Stimulated activated CD8-positive, alpha-beta memory T cell treated with anti-CD3 and anti-CD28 coated beads, Interleukin-7, amount 100 ng/mL, for 4 hours (primary cell): Measurements from ENCODE around the gene JUP.

Experiments used
- DNase-seq, 2 donors: peaks; one replicate each; pipeline ENCODE4 v3.0.0-alpha.2; 2020; ENCODE audit warnings: low read depth in 2 of 2

JUP gene

DNA sequence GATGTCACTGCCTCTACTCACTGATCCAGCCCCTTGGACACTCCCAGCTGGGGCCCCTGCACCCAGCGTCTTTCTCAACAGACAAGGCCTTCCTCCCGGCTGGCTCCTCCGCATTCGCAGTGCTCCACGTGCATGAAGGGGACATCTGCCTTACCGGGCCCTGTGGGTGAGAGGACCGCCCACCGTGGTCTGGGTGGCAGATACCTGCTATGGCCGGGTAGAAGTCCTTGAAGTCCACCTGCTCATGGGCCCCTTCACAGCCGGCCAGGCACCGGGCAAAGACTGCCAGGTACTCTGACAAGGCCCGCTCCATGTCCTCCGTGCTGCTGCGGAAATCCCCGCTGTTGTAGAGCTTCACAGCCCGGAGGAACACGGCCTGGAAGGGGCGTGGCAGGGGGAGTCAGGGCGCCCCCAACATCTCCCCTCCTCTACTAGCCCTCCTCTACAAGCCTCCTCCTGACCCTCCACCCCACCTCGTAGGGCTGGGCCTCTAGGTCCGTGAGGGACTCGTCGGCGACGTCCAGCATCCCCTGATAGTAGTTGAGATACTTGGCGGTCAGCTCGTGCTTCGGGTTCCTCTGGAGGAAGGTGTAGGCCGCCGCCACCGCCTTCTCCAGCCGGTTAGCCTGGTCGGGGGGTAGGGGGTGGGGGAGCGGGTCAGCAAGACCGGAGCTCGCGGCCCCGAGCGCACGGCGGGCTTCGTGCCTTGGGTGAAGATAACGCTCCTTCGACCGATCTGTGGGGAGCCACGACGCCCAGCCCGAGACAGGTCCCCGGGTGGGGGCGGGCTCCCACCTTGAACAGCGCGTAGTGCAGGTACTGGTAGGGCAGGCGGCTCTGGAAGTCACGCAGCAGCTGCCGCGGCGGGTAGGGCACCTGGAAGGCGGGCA is 24.4 kb upstream of the JUP start:
- no peak for DNase-seq

DNA sequence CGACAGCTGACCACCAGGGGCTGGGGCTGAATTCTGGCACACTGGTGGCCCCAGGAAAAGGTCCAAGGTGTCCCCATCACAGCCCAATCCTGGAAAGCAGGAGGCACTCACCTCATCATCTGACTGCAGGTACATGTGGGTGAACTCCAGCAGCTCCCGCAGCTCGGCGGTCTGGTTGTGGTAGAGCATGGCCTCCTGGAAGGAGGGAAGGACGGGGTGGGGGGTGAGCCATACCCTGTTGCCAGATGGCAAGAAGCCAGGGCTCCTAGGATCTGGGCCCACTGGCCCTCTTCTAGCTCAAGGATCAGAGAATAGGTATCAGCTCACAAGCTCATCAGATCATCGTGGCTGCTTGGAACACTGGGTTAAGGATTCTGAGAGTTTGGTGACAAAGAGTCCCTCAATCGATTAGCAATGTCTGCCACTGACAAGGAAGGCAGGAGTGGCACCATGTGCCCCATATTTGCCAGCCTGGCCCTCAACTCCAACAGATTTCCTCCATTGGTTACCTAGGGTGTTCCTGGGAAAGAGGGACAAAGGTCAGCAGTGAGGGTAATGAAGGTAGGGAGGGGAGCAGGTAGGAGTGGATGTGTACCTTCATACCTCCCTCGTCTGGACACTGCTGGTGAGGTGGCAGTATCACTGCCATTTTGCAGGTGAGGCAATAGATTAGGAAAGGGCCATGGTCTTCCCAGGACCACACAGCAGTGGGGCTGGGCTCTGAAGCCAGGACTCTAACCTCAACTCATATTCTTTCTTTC is 20.4 kb upstream of the JUP start:
- no peak for DNase-seq

DNA sequence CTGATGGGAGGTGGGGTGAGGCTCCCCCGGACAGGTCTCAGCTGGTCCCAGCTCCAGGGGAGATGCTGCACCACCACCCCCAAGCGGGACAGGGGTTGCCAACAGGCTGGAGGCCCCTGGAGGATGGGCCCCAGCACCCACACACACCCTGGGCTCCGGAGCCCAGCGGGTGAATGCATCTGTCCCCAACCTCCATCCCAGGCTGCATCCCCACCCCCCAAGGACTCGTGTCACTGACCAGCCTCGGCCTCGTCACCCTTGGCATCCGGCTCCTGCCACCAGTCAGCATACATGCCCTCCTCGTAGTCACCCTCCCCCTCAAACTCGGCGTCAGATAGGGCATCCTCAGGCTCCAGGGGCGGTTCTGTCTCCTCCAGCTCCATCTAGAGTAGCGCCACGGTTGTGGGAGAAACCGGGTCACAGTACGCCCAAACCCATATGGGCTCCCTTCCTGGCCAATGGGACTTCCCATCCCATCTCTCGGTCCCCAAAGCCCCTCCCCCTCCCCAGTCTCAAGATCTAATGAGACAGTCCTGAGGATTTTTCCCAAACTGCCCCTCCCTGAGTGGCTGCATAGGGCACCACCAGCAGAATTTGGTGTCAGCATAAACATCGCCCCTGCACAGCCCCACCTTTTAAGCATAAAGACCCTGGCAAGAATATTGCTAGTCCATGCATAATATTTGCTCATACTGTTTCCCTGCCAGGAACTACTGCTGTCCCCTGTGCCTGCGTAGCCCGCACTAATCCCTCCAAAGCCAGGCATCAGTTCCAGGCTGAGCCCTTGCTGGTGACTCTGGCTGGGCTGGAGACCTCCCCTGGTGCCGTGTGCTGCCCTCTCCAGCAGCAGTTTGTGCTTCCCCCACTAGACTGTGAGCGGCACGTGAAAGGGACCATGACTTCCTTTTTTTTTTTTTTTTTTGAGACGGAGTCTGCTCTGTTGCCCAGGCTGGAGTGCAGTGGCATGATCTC is 16.8 kb upstream of the JUP start:
- no peak for DNase-seq

DNA sequence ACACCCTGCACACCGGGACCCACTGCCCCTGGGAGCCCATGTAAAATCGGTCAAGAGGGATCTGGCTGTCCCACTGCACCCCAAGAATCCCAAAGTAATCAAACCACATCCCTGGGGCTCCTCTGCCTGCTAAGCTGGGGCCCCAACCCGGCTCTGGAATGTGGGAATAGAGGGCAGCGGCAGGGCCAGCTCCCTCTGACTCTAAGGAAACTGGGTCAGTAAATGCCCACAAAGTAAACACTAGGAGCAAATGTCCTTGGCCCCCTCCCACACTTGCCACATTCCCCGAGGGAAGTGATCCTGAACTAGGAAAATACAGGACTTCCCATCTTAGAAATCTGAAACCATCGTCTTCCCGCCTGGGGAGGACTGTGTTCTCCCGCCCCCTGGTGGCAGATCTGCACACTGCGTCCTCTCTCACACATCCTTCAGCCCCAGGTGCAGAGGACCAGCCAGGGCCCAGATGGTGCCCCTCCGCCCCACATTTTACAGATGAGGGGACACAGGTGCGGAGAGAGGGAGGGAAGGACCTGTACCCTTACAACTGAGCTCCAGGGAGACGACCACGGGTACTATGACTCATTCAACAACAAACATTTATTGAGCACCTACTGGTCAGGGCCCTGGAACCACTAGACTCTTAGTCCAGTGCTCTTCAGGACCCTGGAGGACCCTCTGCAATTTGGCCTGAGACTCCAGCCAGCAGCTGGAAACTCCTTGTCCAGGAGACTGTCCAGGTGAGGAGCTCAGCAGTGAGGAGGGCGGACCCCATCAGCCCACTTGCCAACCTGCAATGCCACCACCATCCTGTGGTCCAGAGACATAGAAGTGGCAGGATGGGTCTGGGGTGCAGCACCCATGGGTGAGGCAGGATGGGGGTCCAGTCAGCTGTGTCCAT is 15.1 kb upstream of the JUP start:
- peak; percentile 48 to 52 for DNase-seq

DNA sequence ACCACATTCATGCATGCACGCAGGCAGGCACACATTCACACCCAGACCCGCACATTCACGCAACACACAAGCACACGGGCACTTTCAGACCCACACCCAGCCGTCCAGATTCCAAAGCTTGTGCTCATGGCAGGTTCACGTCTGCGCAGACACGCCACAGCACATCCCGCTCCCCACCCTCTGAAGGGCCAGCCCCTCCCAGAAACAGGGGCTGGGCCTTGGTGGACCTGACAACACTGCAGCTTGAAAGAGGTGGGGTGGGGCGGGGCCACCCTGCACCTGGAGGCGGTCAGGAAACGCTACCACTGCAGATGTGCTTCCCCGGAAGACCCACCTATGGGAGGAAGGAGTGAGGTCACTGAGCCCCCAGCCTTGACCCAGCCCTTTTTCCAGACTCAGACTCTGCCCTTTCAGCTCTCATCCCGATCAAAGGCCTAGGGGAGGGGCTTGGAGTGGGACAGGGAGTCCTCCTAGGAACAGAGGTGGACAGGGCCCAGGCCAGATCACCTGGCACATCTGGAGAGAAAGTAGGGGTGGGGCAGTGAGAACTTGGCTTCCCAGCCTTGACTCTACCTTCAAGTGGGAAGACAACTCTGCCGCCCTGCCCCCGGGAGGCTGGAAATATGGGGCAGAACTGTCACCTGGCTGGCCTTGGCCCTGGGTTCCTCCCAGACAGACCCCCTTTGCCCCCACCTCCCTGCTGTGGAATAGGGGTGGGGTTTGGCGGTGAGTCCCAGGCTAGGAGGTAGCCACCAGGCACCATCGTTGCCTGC is 14.3 kb upstream of the JUP start:
- DNase-seq = no peak

DNA sequence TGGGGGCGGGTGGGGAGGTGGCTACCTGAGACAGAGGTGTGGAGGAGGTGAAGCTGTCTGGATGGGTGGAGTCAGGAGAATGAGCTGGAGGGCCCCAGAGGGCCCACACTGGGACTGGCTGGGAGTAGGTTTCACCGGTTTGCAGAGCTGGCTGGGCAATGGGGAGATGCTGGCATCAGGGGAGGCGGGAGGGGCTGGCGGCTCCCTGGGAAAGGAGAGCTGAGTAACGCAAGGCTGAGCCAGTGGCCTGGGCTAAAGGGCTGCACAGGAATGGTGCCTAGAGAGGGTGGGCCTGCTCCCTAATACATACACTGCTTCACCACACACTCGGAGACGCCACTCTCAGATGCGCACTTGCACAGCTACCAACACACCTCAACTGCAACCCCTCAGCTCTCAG is 12.9 kb upstream of the JUP start:
- no peak for DNase-seq

DNA sequence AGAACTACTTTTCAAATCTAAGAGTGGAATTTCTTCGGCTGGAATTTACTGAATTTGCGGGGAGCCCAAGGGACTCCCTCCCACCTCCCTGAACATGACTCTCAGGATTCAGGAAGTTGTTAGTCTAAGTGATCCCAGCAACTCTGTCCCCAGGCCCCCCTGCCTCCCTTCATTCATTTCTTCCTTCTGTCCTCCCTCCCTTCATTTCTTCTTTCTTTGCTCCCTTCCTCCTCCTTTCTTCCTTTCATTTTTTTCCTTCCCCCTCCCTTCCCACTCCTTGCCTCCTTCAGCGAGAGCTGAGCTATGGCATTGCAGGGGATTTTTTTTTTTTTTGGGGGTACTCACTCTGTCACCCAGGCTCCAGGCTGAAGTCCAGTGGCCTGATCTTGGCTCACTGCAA is 10.9 kb upstream of the JUP start:
- DNase-seq = no peak

DNA sequence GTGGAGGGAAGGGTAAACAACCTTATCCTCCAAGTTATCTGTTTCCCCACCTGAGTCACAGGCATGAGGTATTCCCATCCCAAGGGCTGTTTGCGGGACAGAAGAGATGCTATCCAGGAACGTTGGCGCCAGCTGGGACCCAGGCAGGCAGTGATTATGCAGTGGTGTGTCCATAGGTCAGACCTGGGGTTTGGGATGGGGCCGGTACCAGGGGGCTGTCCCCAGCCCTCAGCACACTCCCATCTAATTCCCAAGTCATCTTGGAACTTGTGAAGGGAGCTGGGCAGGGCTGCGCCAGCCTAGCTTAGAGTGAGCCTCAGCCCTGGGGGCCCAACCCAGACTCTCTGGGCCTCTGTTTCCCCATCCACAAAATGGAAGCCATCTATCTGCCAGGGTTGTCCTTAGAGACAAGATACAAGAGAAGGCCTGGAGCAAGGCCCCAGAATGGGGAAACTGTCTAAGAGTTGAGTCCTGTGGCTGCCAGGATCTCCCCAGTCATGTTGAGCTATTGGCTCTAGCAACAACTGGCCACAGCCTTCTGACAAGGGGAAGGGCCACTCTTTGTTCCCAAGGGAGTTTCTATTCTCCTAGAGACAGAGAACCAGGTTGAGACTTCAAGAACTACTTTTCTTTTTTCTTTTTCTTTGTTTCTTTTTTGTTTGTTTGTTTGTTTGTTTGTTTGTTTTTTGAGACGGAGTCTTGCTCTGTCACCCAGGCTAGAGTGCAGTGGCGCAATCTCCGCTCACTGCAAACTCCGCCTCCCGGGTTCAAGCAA is 9.8 kb upstream of the JUP start:
- DNase-seq = no peak

DNA sequence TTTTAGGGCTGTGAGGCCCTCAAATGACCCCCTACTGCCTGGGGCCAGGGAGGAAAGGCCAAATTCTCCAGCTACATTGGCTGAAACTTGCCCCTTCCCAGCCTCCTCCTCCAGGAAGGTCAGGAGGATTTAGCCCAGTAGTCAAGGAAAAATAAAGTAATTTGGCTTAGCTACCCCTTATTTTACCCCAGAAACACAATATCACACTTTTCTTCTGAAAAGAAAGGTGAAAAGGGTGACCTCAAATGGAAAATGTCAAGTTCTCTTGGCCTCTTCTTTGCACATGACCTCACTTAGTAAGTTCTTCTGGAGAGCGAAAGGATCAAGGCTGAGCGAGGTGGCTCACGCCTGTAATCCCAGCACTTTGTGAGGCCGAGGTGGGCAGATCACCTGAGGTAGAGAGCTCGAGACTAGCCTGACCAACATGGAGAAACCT is 8.0 kb upstream of the JUP start:
- no peak for DNase-seq

DNA sequence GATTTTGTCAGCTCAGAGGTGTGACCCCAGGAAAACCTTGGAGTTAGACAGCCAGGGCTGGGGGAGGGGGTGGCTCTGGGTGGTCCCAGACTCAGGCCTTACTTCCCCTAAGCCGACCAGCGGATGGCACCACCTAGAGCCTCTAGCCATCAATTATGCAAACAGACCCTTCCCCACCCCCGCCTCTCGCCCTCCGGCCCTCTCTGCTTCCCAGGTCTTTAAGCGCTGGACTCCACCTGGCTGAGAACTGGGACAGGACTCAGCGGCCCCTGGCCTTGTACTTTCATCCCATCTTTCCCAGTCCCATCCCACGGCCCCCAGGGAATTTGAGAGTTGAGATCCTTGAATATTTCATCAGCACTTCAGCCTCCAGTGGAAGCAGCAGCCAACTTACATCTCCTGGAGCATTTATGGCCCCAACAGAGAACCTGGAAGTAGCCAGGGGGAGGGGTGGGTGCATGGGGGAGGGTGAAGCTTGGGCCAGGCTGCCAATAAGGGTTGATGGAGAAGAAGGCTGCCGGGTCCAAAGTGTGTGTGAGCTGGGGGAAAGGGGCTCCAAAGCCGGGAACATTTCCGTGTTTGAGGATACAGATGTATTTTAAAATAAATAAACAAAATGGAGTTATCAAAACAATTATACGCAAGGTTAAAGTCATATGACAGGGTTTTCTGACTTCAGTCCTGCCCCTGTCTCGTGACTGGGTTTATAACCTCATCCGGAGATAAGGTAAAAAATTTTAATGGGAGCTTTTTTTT is 7.5 kb upstream of the JUP start:
- DNase-seq = no peak

DNA sequence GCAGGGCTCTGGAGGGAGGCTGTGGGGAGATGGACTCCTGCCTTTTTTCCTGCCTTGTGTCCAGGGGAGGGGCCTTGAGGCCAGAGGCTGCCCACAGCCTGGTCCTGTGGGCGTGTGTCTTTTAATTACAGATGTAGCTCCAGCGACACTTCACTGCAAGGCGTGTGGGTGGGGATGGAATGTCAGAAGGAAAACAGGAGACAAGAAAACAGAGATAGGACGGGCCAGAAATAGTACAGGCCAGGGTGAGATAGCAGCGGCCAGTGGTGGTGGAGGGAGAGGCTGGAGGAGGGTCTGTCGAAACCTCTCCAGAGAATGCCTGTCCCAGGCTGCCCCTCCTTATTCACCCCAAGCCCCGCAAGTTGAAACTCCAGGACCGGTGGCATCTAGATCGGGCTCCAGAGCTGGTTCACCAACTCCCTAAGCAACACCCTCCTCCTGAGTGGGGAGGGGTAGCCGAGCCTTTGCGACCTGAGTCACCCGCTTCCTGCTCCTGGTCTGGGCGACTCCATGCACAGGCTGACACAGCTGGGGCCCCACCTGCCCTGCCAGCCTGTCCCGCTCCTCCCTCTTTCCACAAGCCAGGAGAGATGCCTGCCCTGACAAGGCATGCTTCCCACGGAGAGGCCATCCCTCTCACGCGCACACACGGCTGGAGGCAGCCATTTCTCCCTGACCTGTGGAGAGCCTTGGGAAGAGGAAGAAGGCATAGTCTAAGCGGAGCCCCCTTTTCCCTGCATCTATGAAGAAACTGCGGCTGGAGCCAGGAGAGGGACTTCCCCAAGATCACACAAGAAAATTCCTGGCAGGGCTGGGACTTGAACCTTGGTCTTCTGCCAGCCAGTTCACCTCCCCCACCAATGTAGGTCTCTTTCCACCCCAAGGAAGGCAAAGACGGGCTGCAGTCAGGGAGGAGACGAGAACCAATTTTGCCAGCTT is 6.6 kb upstream of the JUP start:
- DNase-seq = no peak

DNA sequence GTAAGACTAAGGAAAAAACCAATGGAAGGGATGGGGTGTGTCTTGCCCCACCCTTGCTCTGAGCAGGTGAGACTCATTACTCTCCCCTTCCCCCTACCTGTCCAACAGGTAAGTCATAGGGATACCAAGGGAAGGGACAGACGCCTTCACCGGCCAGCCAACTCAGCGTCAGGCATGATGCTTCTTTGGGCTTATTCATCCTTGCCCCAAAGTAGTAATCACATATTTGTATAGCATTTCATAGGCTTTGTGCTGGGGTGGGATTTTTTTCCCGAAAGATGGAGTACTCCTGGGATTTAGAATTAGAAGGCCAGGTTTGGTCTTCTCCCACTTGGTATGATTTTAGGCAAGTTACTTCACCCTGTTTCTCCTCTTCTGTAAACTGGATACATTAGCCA is 509 bp upstream of the JUP start:
- no peak for DNase-seq

DNA sequence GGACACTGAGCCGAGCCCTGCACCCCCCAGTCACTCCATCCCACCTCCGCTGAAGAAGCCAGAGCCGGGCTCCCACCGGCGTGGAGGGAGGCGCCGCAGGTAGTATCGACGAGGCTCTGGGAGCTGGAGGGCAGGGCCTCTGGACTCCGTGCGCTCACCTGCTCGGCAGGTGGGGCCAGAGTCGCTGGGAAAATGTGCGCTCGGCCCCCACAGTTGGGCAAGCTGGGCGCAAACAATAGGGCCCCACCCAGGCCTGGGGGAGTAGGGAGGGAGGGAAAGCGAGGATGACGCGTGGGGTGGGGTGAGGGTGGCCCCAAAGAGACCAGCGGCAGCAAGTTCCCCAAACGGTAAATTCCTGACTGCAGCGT is 668 bp downstream of the JUP start:
- no peak for DNase-seq

DNA sequence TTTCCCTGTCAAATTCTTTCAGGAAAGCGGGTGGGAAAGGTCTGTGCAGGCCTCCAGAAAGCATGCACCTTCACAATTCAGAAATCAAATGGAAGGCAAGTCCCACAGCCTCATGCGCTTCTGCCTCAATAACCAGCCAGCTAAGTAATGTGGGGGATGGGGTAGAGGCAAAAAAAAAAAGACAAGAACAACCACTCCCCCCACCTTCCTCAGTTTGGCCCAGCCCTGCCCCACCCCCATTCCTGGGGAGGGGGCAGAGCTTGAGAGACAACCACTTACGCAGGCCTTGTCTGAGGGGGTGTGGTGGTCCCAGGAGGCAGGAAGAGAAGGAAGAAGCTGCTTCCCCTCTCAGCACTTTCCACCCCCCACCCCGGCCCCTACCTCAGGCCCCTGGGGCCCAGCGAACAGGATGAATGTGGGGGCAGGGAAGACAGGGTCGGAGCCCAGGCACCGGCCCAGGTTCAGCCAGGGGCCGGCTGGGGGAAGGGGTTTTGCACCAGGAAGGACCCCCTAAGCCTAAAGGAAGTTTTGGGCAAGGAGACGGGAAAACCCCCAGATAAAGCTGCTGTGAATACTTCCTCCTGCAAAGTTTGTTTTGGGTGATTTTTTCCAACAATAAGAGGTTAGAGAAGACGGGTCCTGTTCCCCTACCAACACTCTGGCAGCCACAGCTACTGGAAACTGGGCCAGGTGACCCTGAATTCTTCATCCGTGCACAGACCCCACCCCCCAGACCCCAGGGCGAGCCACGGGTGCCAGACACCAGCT is 1.2 kb downstream of the JUP start:
- no peak for DNase-seq

DNA sequence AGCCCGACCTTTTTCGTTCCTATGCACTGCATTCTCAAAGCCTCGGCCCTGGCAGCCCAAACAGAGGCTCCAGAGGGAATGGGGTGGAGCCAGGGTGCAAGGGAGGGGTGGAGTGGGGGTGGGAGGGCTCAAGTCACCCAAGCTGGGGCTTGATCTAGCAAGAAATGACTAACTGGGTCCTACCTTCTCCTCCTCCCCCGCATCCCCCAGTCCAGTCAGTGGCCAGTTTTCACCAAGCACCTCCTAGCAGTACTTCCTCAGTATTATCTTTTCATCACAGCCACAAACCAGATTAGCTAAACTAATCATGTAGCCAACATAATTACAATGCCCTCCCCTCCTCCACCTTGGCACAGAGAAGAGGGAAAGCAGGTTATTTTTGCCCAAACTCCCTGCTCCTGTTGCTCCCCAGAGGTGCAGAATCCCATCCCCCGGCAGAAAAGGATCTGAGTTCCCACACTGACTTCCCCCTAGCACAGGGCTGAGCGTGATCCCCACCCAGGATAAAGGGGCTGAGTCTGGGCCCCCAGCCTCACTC is 2.2 kb downstream of the JUP start:
- no peak for DNase-seq

DNA sequence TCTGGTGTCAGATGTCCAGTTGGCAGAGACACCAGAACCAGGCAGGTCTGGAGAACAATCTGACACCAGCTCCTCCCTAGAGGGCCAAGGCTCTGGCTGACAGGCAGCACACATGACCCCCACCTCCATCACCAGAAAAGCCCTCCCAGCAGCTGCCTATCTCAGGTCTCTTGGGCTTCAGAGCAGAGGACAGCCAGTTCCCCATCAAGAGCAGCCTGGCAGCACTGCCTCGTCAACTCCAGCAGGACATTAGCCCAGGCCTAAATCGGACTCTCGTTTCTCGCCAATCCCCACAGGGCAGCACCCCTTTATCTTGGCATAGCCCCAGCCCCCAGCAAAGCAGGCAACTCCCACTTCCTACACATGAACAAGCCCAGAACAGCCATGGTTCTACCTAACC is 4.4 kb downstream of the JUP start:
- no peak for DNase-seq
